GM23338 (cell line): Measurements from ENCODE around the gene PCSK1N. TPM values are rescaled to one million over a fixed set of nuclear protein-coding genes. Genes with fewer than 3 reads are reported as not detected.

Experiments
- CTCF ChIP-seq, 2 experiments: fragments of 200-600 bp in 1 of 2; sonication (generic) in 1 of 2; conservative IDR thresholded peaks; 2 replicates each; pipeline versions ENCODE4 v1.5.1 to v1.6.1; 2016 to 2017; ENCODE audit warnings: antibody characterized with exemption in 2 of 2, low read depth in 2 of 2, mild to moderate bottlenecking in 2 of 2, moderate library complexity in 1 of 2
- ETS1 ChIP-seq: IDR thresholded peaks from 2 replicates; pipeline ENCODE4 v1.6.1; 2016; ENCODE audit warnings: antibody characterized with exemption
- EZH2 ChIP-seq: fragments of 200-600 bp; sonication (generic); IDR thresholded peaks from one replicate; pipeline ENCODE4 v1.8.0; 2017; ENCODE audit warnings: antibody characterized with exemption, mild to moderate bottlenecking, low read depth; ENCODE audit not compliant: unreplicated experiment
- JUNB ChIP-seq: IDR thresholded peaks from one replicate; pipeline ENCODE4 v1.6.1; 2016; ENCODE audit warnings: antibody characterized with exemption; ENCODE audit not compliant: unreplicated experiment
- NANOG ChIP-seq: IDR thresholded peaks from 2 replicates; pipeline ENCODE4 v1.6.1; 2016; ENCODE audit warnings: antibody characterized with exemption, borderline replicate concordance
- POLR2AphosphoS5 ChIP-seq: IDR thresholded peaks from 2 replicates; pipeline ENCODE4 v1.6.1; 2016; ENCODE audit warnings: antibody characterized with exemption, low read depth
- ZNF331 ChIP-seq: fragments of 250-450 bp; sonication (Bioruptor Pico); IDR thresholded peaks from 2 replicates; pipeline ENCODE4 v1.5.0; 2020; ENCODE audit warnings: low read depth, mild to moderate bottlenecking, moderate library complexity
- ZNF462 ChIP-seq: fragments of 250-450 bp; sonication (Bioruptor Pico); IDR thresholded peaks from 2 replicates; pipeline ENCODE4 v1.5.0; 2020; ENCODE audit warnings: mild to moderate bottlenecking, moderate library complexity
- polyA plus RNA-seq: library from polyadenylated mRNA; unstranded; fragments of >200 nt; fragmentation: Nextera tagmentation; extraction: Ambion mirVana; gene quantifications from 2 replicates; pipeline ENCODE4 v1.2.1, GENCODE V29; 2016
- total RNA-seq: library from RNA; depleted of rRNA; stranded (reverse); fragments of >200 nt; shearing (Covaris generic); gene quantifications from 2 replicates; pipeline ENCODE4 v1.2.3, GENCODE V29; 2014

PCSK1N gene
- total and polyA plus RNA-seq, 2 experiments from 2014 or later: 12.8 to 15.6 TPM

- TF ChIP-seq ZNF462: no peak
- TF ChIP-seq POLR2AphosphoS5: no peak
- TF ChIP-seq EZH2: no peak
- TF ChIP-seq ZNF331 (CRISPR knock-in tag): no peak
- no peak for TF ChIP-seq NANOG
- no peak for TF ChIP-seq ETS1
- no peak for TF ChIP-seq CTCF (conservative IDR thresholded peaks at IDR 0.05; ENCODE audit: low read depth in 2 of 2)
- TF ChIP-seq JUNB: no peak
Measured at GRCh38 chrX:48792219-48792618, 43.2 kb downstream of the PCSK1N start (continued).
